Neural cell (in vitro differentiated cells): Measurements from ENCODE around the gene NCK2. TPM values are rescaled to one million over a fixed set of nuclear protein-coding genes. Genes with fewer than 3 reads are reported as not detected.

Experiments used
- H2AFZ ChIP-seq: fragments of 200-600, 300-800 bp; sonication (generic), shearing (Covaris generic); 2 replicates; pipeline ENCODE4 v1.6.0; 2014; ENCODE audit warnings: low read depth, mild to moderate bottlenecking, antibody characterized with exemption, low read length, moderate library complexity
- H3F3A ChIP-seq: fragments of 200-600 bp; shearing (Covaris generic); 2 replicates; pipeline ENCODE4 v1.6.1; 2016; ENCODE audit warnings: mild to moderate bottlenecking, moderate library complexity, mixed read lengths, antibody characterized with exemption, low read length; ENCODE audit not compliant: insufficient read depth, poor library complexity, severe bottlenecking
- H3K27ac ChIP-seq: fragments of 200-600, 300-800 bp; sonication (generic), shearing (Covaris generic); 2 replicates; pipeline ENCODE4 v1.5.1; 2014; ENCODE audit warnings: mild to moderate bottlenecking, low read length, moderate library complexity
- H3K27me3 ChIP-seq: fragments of 300-800, 200-600 bp; sonication (generic), shearing (Covaris generic); 2 replicates; pipeline ENCODE4 v1.6.0; 2014; ENCODE audit warnings: mild to moderate bottlenecking, low read depth, low read length, moderate library complexity; ENCODE audit not compliant: insufficient read depth
- H3K36me3 ChIP-seq: fragments of 300-800, 200-600 bp; sonication (generic), shearing (Covaris generic); 2 replicates; pipeline ENCODE4 v1.5.1; 2014; ENCODE audit warnings: mild to moderate bottlenecking, antibody characterized with exemption, low read length, moderate library complexity; ENCODE audit not compliant: insufficient read depth
- H3K4me2 ChIP-seq: fragments of 300-800, 200-600 bp; sonication (generic), shearing (Covaris generic); 2 replicates; pipeline ENCODE4 v1.6.0; 2014; ENCODE audit warnings: mild to moderate bottlenecking, low read length
- H3K4me3 ChIP-seq: fragments of 300-800, 200-600 bp; sonication (generic), shearing (Covaris generic); 2 replicates; pipeline ENCODE4 v1.5.1; 2014; ENCODE audit warnings: mild to moderate bottlenecking, low read length, moderate library complexity
- H3K79me2 ChIP-seq: fragments of 200-600 bp; shearing (Covaris generic); replicated peaks from 2 replicates; pipeline ENCODE4 v1.6.0; 2014; ENCODE audit warnings: mild to moderate bottlenecking, low read length, moderate library complexity; ENCODE audit not compliant: insufficient read depth
- H3K9ac ChIP-seq: fragments of 300-800, 200-600 bp; sonication (generic), shearing (Covaris generic); 2 replicates; pipeline ENCODE4 v1.6.1; 2016; ENCODE audit warnings: mild to moderate bottlenecking, low read length, mixed read lengths
- H3K9me2 ChIP-seq: fragments of 200-600 bp; shearing (Covaris generic); 2 replicates; pipeline ENCODE4 v1.6.1; 2016; ENCODE audit warnings: mild to moderate bottlenecking, low read length, mixed read lengths; ENCODE audit not compliant: insufficient read depth
- H3K9me3 ChIP-seq: fragments of 200-600, 300-800 bp; sonication (generic), shearing (Covaris generic); 2 replicates; pipeline ENCODE4 v1.6.1; 2016; ENCODE audit warnings: mild to moderate bottlenecking, mixed run types, low read length, moderate library complexity, mixed read lengths
- H4K20me1 ChIP-seq: fragments of 200-600 bp; shearing (Covaris generic); 2 replicates; pipeline ENCODE4 v1.6.1; 2016; ENCODE audit warnings: mild to moderate bottlenecking, mixed run types; ENCODE audit not compliant: insufficient read depth
- CTCF ChIP-seq: fragments of 450-650 bp; IDR thresholded peaks from 2 replicates; pipeline ENCODE4 v1.5.1; 2014; ENCODE audit warnings: antibody characterized with exemption, mild to moderate bottlenecking, moderate library complexity; ENCODE audit not compliant: poor library complexity, severe bottlenecking
- EP300 ChIP-seq: fragments of 450-650 bp; conservative IDR thresholded peaks from 2 replicates; pipeline ENCODE4 v1.6.1; 2014; ENCODE audit warnings: antibody characterized with exemption, mild to moderate bottlenecking, moderate library complexity; ENCODE audit not compliant: poor library complexity, severe bottlenecking
- EZH2 ChIP-seq: fragments of 200-600, 300-800 bp; shearing (Covaris generic), sonication (generic); IDR thresholded peaks from 2 replicates; pipeline ENCODE4 v1.6.1; 2014; ENCODE audit warnings: antibody characterized with exemption, low read length, borderline replicate concordance, mild to moderate bottlenecking; ENCODE audit not compliant: insufficient read depth, poor library complexity, severe bottlenecking
- MXI1 ChIP-seq: fragments of 450-650 bp; conservative IDR thresholded peaks from 2 replicates; pipeline ENCODE4 v1.6.1; 2014; ENCODE audit warnings: antibody characterized with exemption, mild to moderate bottlenecking; ENCODE audit not compliant: poor library complexity, severe bottlenecking
- POLR2AphosphoS5 ChIP-seq: IDR thresholded peaks from 2 replicates; pipeline ENCODE4 v1.6.1; 2012
- RAD21 ChIP-seq: fragments of 450-650 bp; conservative IDR thresholded peaks from 2 replicates; pipeline ENCODE4 v1.6.1; 2014; ENCODE audit warnings: antibody characterized with exemption, mild to moderate bottlenecking, moderate library complexity
- REST ChIP-seq: IDR thresholded peaks from 2 replicates; pipeline ENCODE4 v1.6.1; 2012; ENCODE audit warnings: borderline replicate concordance
- SMC3 ChIP-seq: fragments of 450-650 bp; conservative IDR thresholded peaks from 2 replicates; pipeline ENCODE4 v1.6.1; 2014; ENCODE audit warnings: antibody characterized with exemption, mild to moderate bottlenecking, moderate library complexity; ENCODE audit not compliant: poor library complexity
- TAF1 ChIP-seq: IDR thresholded peaks from 2 replicates; pipeline ENCODE4 v1.6.1; 2012; ENCODE audit warnings: low read depth
- polyA plus RNA-seq: library from polyadenylated mRNA; depleted of rRNA; stranded (reverse); fragments of >200 nt; gene quantifications from 2 replicates; pipeline ENCODE4 v1.2.3, GENCODE V29; 2014

NCK2 gene
- polyA plus RNA-seq, 1 donor from 2014 or later: 49.4 TPM

GRCh38 chr2:105917688-105918087 is 173.0 kb downstream of the NCK2 start:
- no peak for TF ChIP-seq POLR2AphosphoS5
- no peak for TF ChIP-seq TAF1
- no peak for TF ChIP-seq EP300
- no peak for TF ChIP-seq MXI1
- TF ChIP-seq EZH2: no peak
- TF ChIP-seq SMC3: no peak
- TF ChIP-seq RAD21: no peak
- no peak for TF ChIP-seq CTCF
- TF ChIP-seq REST: no peak
- H4K20me1 ChIP-seq: no peaks in the 10 kb centered on the region

GRCh38 chr2:105919191-105919811 is 174.6 kb downstream of the NCK2 start:
- H3K9me3 ChIP-seq: peaks cover 6% of the 10 kb centered on the region
- no peaks in the 10 kb centered on the region for H3K79me2 ChIP-seq
- TF ChIP-seq POLR2AphosphoS5 (no peak), SMC3 (no peak), EP300 (no peak), TAF1 (no peak), EZH2 (no peak), RAD21 (no peak), REST (no peak), CTCF (no peak), MXI1 (no peak)
- H3K36me3 ChIP-seq: no peaks in the 10 kb centered on the region
- no peak overlapping the region for H3K9ac ChIP-seq
- H2AFZ ChIP-seq: no peak overlapping the region
- H3F3A ChIP-seq: no peaks in the 10 kb centered on the region
- no peaks in the 10 kb centered on the region for H3K27me3 ChIP-seq
- H3K4me3 ChIP-seq: no peak overlapping the region
- H3K4me2 ChIP-seq: no peak overlapping the region
- no peaks in the 10 kb centered on the region for H4K20me1 ChIP-seq
- no peak overlapping the region for H3K27ac ChIP-seq
- no peaks in the 10 kb centered on the region for H3K9me2 ChIP-seq

More at GRCh38 chr2:105917688-105918087, 173.0 kb downstream of the NCK2 start:
- H3F3A ChIP-seq: no peaks in the 10 kb centered on the region
- peaks cover 6% of the 10 kb centered on the region for H3K9me3 ChIP-seq
- H2AFZ ChIP-seq: no peak overlapping the region
- H3K4me2 ChIP-seq: no peak overlapping the region
- H3K27me3 ChIP-seq: no peaks in the 10 kb centered on the region
- H3K4me3 ChIP-seq: no peak overlapping the region
- no peaks in the 10 kb centered on the region for H3K36me3 ChIP-seq
- no peaks in the 10 kb centered on the region for H3K9me2 ChIP-seq
- no peaks in the 10 kb centered on the region for H3K79me2 ChIP-seq
- H3K9ac ChIP-seq: no peak overlapping the region
- no peak overlapping the region for H3K27ac ChIP-seq
